ENCODE data around the gene MAN1A1.

MAN1A1 gene

GRCh38 chr6:119129148-119129967, 220.2 kb downstream of the MAN1A1 start (continued):
- TF ChIP-seq PRDM4 (tag by site-specific recombination; IDR thresholded peaks at IDR 0.05), result no peak
- no peak for TF ChIP-seq ZNF580 (tag by site-specific recombination; IDR thresholded peaks at IDR 0.05)
- no peak for TF ChIP-seq ZNF768 (tag by site-specific recombination; IDR thresholded peaks at IDR 0.05)
- TF ChIP-seq ZNF26 (tag by site-specific recombination; IDR thresholded peaks at IDR 0.05), result no peak
- TF ChIP-seq ZNF48 (tag by site-specific recombination; IDR thresholded peaks at IDR 0.05), result no peak
- no peak for TF ChIP-seq ZNF174 (tag by site-specific recombination; IDR thresholded peaks at IDR 0.05)
- no peak for TF ChIP-seq REPIN1 (tag by site-specific recombination; IDR thresholded peaks at IDR 0.05; ENCODE audit: low read depth)

- peaks cover 4% of the 10 kb centered on the region for H3K4me1 ChIP-seq (ENCODE audit: control insufficient read depth, insufficient read depth, low read length)
- H3K27ac ChIP-seq (ENCODE audit: extremely low read depth, low read depth, low read length), result no peak overlapping the region
- H3K9me3 ChIP-seq (ENCODE audit: control insufficient read depth, insufficient read depth, low read depth, low read length), result no peaks in the 10 kb centered on the region
- H3K4me3 ChIP-seq (ENCODE audit: low read depth, low read length), result no peak overlapping the region
- TF ChIP-seq ZBTB21 (tag by site-specific recombination; IDR thresholded peaks at IDR 0.05) (no peak), ZBTB8A (tag by site-specific recombination; IDR thresholded peaks at IDR 0.05) (no peak)
- ChIA-PET CTCF (interaction anchor here (0.5 to 2.0 kb wide), 25 partner anchors 10 to 1954 kb away, joined by 3 to 32 read pairs (median 4); no protein-coding TSS in a partner anchor), POLR2A (no interaction called here)
- H3K36me3 ChIP-seq (ENCODE audit: control insufficient read depth in 2 of 2, insufficient read depth in 1 of 2, low read length in 2 of 2), result no peaks in the 10 kb centered on the region
These were observed 221.2 kb downstream of the MAN1A1 start for GRCh38 chr6:119128252-119128912.

GRCh38 chr6:119127627-119128026, 221.9 kb downstream of the MAN1A1 start:
- H3K4me3 ChIP-seq (ENCODE audit: low read depth, low read length), result no peak overlapping the region
- CTCF ChIA-PET, result interaction anchor here (1.1 kb wide), 1 partner anchor 401 kb away, joined by 3 read pairs; no protein-coding TSS in a partner anchor
- H3K36me3 ChIP-seq (ENCODE audit: control insufficient read depth in 2 of 2, insufficient read depth in 1 of 2, low read length in 2 of 2), result no peaks in the 10 kb centered on the region
- no peak overlapping the region for H3K27ac ChIP-seq (ENCODE audit: extremely low read depth, low read depth, low read length)
- H3K9me3 ChIP-seq (ENCODE audit: control insufficient read depth, insufficient read depth, low read depth, low read length), result no peaks in the 10 kb centered on the region
- H3K4me1 ChIP-seq (ENCODE audit: control insufficient read depth, insufficient read depth, low read length), result peaks cover 4% of the 10 kb centered on the region
- POLR2A ChIA-PET, result no interaction called here
- TF ChIP-seq SALL2 (tag by site-specific recombination; IDR thresholded peaks at IDR 0.05; ENCODE audit: borderline replicate concordance) (no peak), BCL11A (tag by site-specific recombination; IDR thresholded peaks at IDR 0.05; ENCODE audit: low read depth) (no peak), REPIN1 (tag by site-specific recombination; IDR thresholded peaks at IDR 0.05; ENCODE audit: low read depth) (no peak), PRDM10 (tag by site-specific recombination; IDR thresholded peaks at IDR 0.05) (no peak), BCL11B (tag by site-specific recombination; IDR thresholded peaks at IDR 0.05; ENCODE audit: low read depth) (no peak), GLI2 (tag by site-specific recombination; IDR thresholded peaks at IDR 0.05; ENCODE audit: borderline replicate concordance, low read depth) (no peak), ZNF292 (tag by site-specific recombination; IDR thresholded peaks at IDR 0.05; ENCODE audit: borderline replicate concordance, low read depth) (no peak), ZBTB20 (tag by site-specific recombination; IDR thresholded peaks at IDR 0.05) (no peak), ZNF354C (tag by site-specific recombination; IDR thresholded peaks at IDR 0.05; ENCODE audit: borderline replicate concordance, low read depth) (no peak), MYNN (tag by site-specific recombination; IDR thresholded peaks at IDR 0.05; ENCODE audit: borderline replicate concordance) (no peak), ZNF560 (tag by site-specific recombination; IDR thresholded peaks at IDR 0.05; ENCODE audit: borderline replicate concordance) (no peak), MZF1 (tag by site-specific recombination; IDR thresholded peaks at IDR 0.05; ENCODE audit: borderline replicate concordance) (no peak), ZBTB6 (tag by site-specific recombination; IDR thresholded peaks at IDR 0.05) (no peak), ZNF658 (tag by site-specific recombination; IDR thresholded peaks at IDR 0.05) (no peak)

Data from HEK293 (cell line).